Osteocyte (in vitro differentiated cells): ENCODE results near the gene NUP210L. TPM values are rescaled to one million over a fixed set of nuclear protein-coding genes. Genes with fewer than 3 reads are reported as not detected.
A peak's percentile ranks its signal among the peaks of the same experiment; 100 is the strongest.

Experiments used
- DNase-seq: peaks from one replicate; pipeline ENCODE4 v3.0.0; 2021; ENCODE audit warnings: mixed read lengths; ENCODE audit not compliant: unreplicated experiment; ENCODE audit errors: extremely low spot score
- H3K27ac Mint-ChIP-seq: one replicate; pipeline ENCODE4 v1.8.0; 2021; ENCODE audit warnings: mild to moderate bottlenecking, mixed read lengths; ENCODE audit not compliant: unreplicated experiment
- H3K27me3 Mint-ChIP-seq: one replicate; pipeline ENCODE4 v1.8.0; 2021; ENCODE audit warnings: mixed read lengths; ENCODE audit not compliant: unreplicated experiment
- H3K36me3 Mint-ChIP-seq: one replicate; pipeline ENCODE4 v1.8.0; 2021; ENCODE audit warnings: mixed read lengths; ENCODE audit not compliant: unreplicated experiment
- H3K4me1 Mint-ChIP-seq: one replicate; pipeline ENCODE4 v1.8.0; 2021; ENCODE audit warnings: mixed read lengths; ENCODE audit not compliant: unreplicated experiment
- H3K4me3 Mint-ChIP-seq: one replicate; pipeline ENCODE4 v1.8.0; 2021; ENCODE audit warnings: mild to moderate bottlenecking, moderate library complexity, mixed read lengths; ENCODE audit not compliant: unreplicated experiment
- H3K9me3 Mint-ChIP-seq: one replicate; pipeline ENCODE4 v1.8.0; 2021; ENCODE audit warnings: mixed read lengths; ENCODE audit not compliant: unreplicated experiment
- total RNA-seq: library from RNA; stranded (reverse); gene quantifications from 2 replicates; pipeline ENCODE4 v1.2.1, GENCODE V29; 2021
- TF ChIP-seq, protein P1 (sequence below): fragments of 200-600 bp; sonication (generic); IDR thresholded peaks from 2 replicates; pipeline ENCODE4 v1.5.0; 2021; ENCODE audit warnings: antibody characterized with exemption, mild to moderate bottlenecking, moderate library complexity

The NUP210L gene
- total RNA-seq, 1 donor from 2014 or later = not detected

- no peaks in the 10 kb centered on the region for H3K9me3 Mint-ChIP-seq
- peaks cover 3% of the 10 kb centered on the region for H3K4me1 Mint-ChIP-seq
- no peaks in the 10 kb centered on the region for H3K36me3 Mint-ChIP-seq
- H3K27me3 Mint-ChIP-seq = no peaks in the 10 kb centered on the region
- no peak overlapping the region for H3K4me3 Mint-ChIP-seq
- TF ChIP-seq, protein P1, sequence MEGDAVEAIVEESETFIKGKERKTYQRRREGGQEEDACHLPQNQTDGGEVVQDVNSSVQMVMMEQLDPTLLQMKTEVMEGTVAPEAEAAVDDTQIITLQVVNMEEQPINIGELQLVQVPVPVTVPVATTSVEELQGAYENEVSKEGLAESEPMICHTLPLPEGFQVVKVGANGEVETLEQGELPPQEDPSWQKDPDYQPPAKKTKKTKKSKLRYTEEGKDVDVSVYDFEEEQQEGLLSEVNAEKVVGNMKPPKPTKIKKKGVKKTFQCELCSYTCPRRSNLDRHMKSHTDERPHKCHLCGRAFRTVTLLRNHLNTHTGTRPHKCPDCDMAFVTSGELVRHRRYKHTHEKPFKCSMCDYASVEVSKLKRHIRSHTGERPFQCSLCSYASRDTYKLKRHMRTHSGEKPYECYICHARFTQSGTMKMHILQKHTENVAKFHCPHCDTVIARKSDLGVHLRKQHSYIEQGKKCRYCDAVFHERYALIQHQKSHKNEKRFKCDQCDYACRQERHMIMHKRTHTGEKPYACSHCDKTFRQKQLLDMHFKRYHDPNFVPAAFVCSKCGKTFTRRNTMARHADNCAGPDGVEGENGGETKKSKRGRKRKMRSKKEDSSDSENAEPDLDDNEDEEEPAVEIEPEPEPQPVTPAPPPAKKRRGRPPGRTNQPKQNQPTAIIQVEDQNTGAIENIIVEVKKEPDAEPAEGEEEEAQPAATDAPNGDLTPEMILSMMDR = peak; percentile 42
- DNase-seq = no peak
- H3K27ac Mint-ChIP-seq = no peak overlapping the region
These were observed 8.9 kb downstream of the NUP210L start for GRCh38 chr1:154145986-154146385.

DNA sequence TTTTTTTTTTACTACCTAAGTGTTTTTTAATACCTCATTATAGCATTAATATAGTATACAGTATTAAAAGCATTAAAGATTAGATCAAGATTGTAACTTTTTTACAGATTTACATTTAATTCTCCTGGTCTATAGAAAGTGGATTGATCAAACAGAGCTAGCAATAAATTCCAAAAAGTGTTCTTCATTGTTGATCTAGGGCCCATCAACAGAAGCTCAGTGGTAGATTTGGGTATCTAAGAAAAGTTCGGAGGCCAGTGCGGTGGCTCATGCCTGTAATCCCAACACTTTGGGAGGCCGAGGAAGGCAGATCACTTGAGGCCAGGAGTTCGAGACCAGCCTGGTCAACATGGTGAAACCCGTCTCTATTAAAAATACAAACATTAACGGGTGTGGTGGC, 12.5 kb downstream of the NUP210L start:
- Mint-ChIP-seq H3K36me3 (no peaks in the 10 kb centered on the region), H3K4me3 (no peak overlapping the region), H3K4me1 (peaks cover 4% of the 10 kb centered on the region), H3K27ac (no peak overlapping the region), H3K9me3 (no peaks in the 10 kb centered on the region), H3K27me3 (no peaks in the 10 kb centered on the region)
- TF ChIP-seq, protein P1 = no peak
- no peak for DNase-seq

GRCh38 chr1:154141240-154141639, 13.6 kb downstream of the NUP210L start:
- TF ChIP-seq, protein P1 = no peak
- Mint-ChIP-seq H3K9me3 (no peaks in the 10 kb centered on the region), H3K4me3 (no peak overlapping the region), H3K4me1 (peaks cover 4% of the 10 kb centered on the region), H3K36me3 (no peaks in the 10 kb centered on the region), H3K27ac (no peak overlapping the region), H3K27me3 (no peaks in the 10 kb centered on the region)
- DNase-seq = no peak

- Mint-ChIP-seq H3K4me1 (peaks cover 4% of the 10 kb centered on the region), H3K27me3 (peaks cover 2% of the 10 kb centered on the region), H3K36me3 (no peaks in the 10 kb centered on the region), H3K27ac (no peak overlapping the region), H3K9me3 (no peaks in the 10 kb centered on the region), H3K4me3 (no peak overlapping the region)
- TF ChIP-seq, protein P1 = no peak
- no peak for DNase-seq
These were observed 17.0 kb downstream of the NUP210L start for GRCh38 chr1:154137888-154138287.

DNA sequence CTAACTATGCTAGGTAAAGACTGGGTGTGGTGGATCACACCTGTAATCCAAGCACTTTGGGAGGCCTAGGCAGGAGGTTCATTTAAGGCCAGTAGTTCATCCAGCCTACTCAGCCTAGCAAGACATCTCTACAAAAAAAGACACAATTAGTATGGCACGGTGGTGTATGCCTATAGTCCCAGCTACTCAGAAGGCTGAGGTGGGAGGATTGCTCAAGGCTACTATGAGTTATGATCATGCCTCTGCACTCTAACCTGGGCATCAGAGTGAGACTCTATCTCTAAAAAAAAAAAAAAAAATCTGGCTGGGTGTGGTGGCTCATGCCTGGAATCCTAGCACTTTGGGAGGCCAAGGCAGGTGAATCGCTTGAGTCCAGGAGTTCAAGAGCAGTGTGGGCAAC, 21.6 kb downstream of the NUP210L start:
- Mint-ChIP-seq H3K4me1 (peaks cover 7% of the 10 kb centered on the region), H3K27me3 (peaks cover 5% of the 10 kb centered on the region), H3K9me3 (no peaks in the 10 kb centered on the region), H3K4me3 (no peak overlapping the region), H3K27ac (no peak overlapping the region), H3K36me3 (no peaks in the 10 kb centered on the region)
- no peak for DNase-seq
- TF ChIP-seq, protein P1 = no peak
